Colonic mucosa (tissue), 4 donors: ENCODE results near the gene AGFG2. TPM values are rescaled to one million over a fixed set of nuclear protein-coding genes. Genes with fewer than 3 reads are reported as not detected.

Experiments
- DNase-seq: peaks from one replicate; pipeline ENCODE4 v3.0.0-alpha.2; 2020
- H3K27ac ChIP-seq: fragments of 200-600 bp; one replicate; pipeline ENCODE4 v1.8.0; 2021
- H3K27me3 ChIP-seq: fragments of 200-600 bp; one replicate; pipeline ENCODE4 v1.8.0; 2021
- H3K36me3 ChIP-seq: fragments of 200-600 bp; one replicate; pipeline ENCODE4 v1.8.0; 2021
- H3K4me1 ChIP-seq: fragments of 200-600 bp; one replicate; pipeline ENCODE4 v1.8.0; 2021; ENCODE audit warnings: mild to moderate bottlenecking
- H3K4me3 ChIP-seq: fragments of 200-600 bp; one replicate; pipeline ENCODE4 v1.8.0; 2021
- H3K9ac ChIP-seq, 2 donors: one replicate each; pipeline ENCODE4 v1.7.0; 2013; ENCODE audit warnings: control low read depth in 2 of 2, low read depth in 2 of 2, low read length in 2 of 2
- H3K9me3 ChIP-seq: fragments of 200-600 bp; one replicate; pipeline ENCODE4 v1.8.0; 2021
- intact Hi-C: fragments of 100-400 bp; cut with DNase I; formaldehyde crosslinking; loops from one replicate; pipeline ENCODE4 v1.14.1; 2022
- total RNA-seq, 2 donors: library from RNA; stranded (reverse); fragmentation: NEBNext Ultra II Directional in 1 of 2; extraction: Animal tissue kit (Norgen Biotek cat#: 25700) in 1 of 2; gene quantifications; one replicate each; pipeline ENCODE4 v1.2.1, GENCODE V29; 2021
- TF ChIP-seq, protein P1 (sequence below): fragments of 200-600 bp; IDR thresholded peaks from one replicate; pipeline ENCODE4 v1.8.0; 2022; ENCODE audit warnings: antibody characterized with exemption, mild to moderate bottlenecking
- donor health status: healthy.
- donor health status: DM: no; HTN: no; CAD: no.
- donor health status: DM: no; HTN: no; CAD: no.

Gene AGFG2
- total RNA-seq, 2 donors from 2014 or later, result 81.3 to 97.4 TPM

DNA sequence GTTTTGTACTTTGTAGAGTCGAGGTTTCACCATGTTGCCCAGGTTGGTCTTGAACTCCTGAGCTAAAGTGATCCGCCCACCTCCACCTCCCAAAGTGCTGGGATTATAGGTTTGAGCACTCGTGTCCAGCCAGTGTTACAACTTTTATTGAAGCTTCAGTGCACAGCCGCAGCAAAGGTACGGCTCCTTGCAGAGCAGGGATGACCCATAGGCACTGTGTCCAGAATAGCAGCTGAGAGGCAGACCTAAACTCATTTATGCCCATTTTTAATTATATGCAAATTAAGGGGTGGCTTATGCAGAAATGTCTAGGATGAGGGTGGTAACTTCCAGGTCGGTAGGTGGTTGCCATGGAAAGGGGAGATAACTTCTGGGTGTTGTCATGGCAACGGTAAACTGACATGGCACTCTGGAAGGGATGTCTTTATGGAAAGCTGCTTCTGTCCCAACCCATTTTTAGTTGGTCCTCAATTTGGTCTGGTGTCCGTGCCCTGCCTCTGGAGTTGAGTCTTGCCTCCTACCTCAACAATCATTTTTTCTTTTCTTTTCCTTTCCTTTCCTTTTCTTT is 32.6 kb upstream of the AGFG2 start:
- intact Hi-C loops, result no loop called here
- no peaks in the 10 kb centered on the region for H3K4me1 ChIP-seq
- H3K27me3 ChIP-seq, result no peaks in the 10 kb centered on the region
- TF ChIP-seq, protein P1, sequence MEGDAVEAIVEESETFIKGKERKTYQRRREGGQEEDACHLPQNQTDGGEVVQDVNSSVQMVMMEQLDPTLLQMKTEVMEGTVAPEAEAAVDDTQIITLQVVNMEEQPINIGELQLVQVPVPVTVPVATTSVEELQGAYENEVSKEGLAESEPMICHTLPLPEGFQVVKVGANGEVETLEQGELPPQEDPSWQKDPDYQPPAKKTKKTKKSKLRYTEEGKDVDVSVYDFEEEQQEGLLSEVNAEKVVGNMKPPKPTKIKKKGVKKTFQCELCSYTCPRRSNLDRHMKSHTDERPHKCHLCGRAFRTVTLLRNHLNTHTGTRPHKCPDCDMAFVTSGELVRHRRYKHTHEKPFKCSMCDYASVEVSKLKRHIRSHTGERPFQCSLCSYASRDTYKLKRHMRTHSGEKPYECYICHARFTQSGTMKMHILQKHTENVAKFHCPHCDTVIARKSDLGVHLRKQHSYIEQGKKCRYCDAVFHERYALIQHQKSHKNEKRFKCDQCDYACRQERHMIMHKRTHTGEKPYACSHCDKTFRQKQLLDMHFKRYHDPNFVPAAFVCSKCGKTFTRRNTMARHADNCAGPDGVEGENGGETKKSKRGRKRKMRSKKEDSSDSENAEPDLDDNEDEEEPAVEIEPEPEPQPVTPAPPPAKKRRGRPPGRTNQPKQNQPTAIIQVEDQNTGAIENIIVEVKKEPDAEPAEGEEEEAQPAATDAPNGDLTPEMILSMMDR, result no peak
- H3K9ac ChIP-seq, result no peak overlapping the region
- H3K27ac ChIP-seq, result no peak overlapping the region
- no peak overlapping the region for H3K4me3 ChIP-seq
- no peaks in the 10 kb centered on the region for H3K9me3 ChIP-seq
- DNase-seq, result no peak
- no peaks in the 10 kb centered on the region for H3K36me3 ChIP-seq

DNA sequence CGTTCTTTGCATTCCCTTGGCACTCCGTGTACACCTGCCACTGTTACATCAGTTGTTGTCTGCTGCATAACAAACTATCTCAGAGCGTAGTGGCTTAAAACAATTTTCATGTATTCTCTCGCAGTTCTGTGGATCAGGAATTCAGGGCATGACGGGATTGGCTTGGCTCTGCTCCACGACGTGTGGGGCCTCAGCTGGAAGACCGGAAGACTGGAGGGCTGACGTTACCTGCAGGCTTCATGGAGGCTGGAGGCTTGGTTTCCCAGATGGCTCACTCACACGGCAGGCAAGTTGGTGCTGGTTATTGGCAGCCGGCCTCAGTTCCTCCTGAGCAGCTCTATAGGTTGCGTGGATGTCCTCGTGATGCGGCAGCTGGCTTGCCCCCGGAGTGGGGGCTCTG is 29.8 kb upstream of the AGFG2 start:
- Histone ChIP-seq H3K36me3 (no peaks in the 10 kb centered on the region), H3K9me3 (no peaks in the 10 kb centered on the region), H3K9ac (no peak overlapping the region), H3K4me3 (no peak overlapping the region), H3K27ac (no peak overlapping the region), H3K27me3 (no peaks in the 10 kb centered on the region), H3K4me1 (no peaks in the 10 kb centered on the region)
- intact Hi-C loops, result no loop called here
- TF ChIP-seq, protein P1, result no peak
- no peak for DNase-seq

- Histone ChIP-seq H3K9ac (no peak overlapping the region), H3K27me3 (no peaks in the 10 kb centered on the region), H3K27ac (no peak overlapping the region), H3K4me3 (no peak overlapping the region), H3K9me3 (no peaks in the 10 kb centered on the region), H3K4me1 (no peaks in the 10 kb centered on the region), H3K36me3 (no peaks in the 10 kb centered on the region)
- TF ChIP-seq, protein P1, result no peak
- no peak for DNase-seq
- intact Hi-C loops, result no loop called here
Measured at GRCh38 chr7:100510437-100511239, 28.4 kb upstream of the AGFG2 start.

- no peaks in the 10 kb centered on the region for H3K27me3 ChIP-seq
- no peaks in the 10 kb centered on the region for H3K4me1 ChIP-seq
- H3K9ac ChIP-seq, result no peak overlapping the region
- H3K36me3 ChIP-seq, result no peaks in the 10 kb centered on the region
- no peak overlapping the region for H3K27ac ChIP-seq
- no peak for DNase-seq
- intact Hi-C loops, result no loop called here
- no peak overlapping the region for H3K4me3 ChIP-seq
- TF ChIP-seq, protein P1, result no peak
- H3K9me3 ChIP-seq, result no peaks in the 10 kb centered on the region
Measured at GRCh38 chr7:100513212-100513810, 25.7 kb upstream of the AGFG2 start.

DNA sequence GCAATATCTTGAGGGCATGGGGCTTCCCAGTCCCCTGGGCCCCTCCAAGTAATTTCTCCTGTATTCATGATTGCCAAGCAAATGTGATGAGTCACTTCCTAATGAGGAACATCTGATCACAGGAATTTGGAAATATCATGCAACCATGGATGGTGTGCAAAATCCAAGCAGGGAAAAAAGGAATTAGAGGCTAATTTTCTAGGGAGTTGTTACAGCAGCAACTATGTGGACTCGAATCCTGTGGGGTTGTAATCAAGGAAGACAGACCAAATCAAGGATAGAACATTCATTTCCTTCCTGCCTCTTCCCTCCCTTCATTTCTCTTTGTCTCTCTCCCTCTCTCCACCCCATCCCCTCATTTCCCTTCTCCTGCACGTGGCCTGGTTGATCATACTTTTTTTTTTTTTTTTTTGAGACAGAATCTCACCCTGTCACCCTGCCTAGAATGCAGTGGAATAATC is 23.9 kb upstream of the AGFG2 start:
- intact Hi-C loops, result no loop called here
- TF ChIP-seq, protein P1, result no peak
- H3K36me3 ChIP-seq, result no peaks in the 10 kb centered on the region
- H3K27me3 ChIP-seq, result no peaks in the 10 kb centered on the region
- no peak overlapping the region for H3K27ac ChIP-seq
- H3K4me3 ChIP-seq, result no peak overlapping the region
- H3K9ac ChIP-seq, result no peak overlapping the region
- DNase-seq, result no peak
- no peaks in the 10 kb centered on the region for H3K9me3 ChIP-seq
- no peaks in the 10 kb centered on the region for H3K4me1 ChIP-seq
